DOHH2 (cell line): ENCODE results near the gene CKMT1B.
"Not testable (repeated sequence)": the region's sequence is repeated elsewhere in the genome, so short reads cannot be mapped to it uniquely, and the experiment has no call there.

Experiments used
- H3F3A ChIP-seq: fragments of 200-600 bp; sonication (generic), shearing (Covaris generic); 2 replicates; pipeline ENCODE4 v1.6.0; 2016; ENCODE audit warnings: antibody characterized with exemption, mild to moderate bottlenecking; ENCODE audit not compliant: control insufficient read depth, insufficient read depth
- H3K27ac ChIP-seq: fragments of 200-600 bp; sonication (generic); 2 replicates; pipeline ENCODE4 v1.5.1; 2014; ENCODE audit warnings: low read depth, mild to moderate bottlenecking, low read length, moderate library complexity
- H3K27me3 ChIP-seq: fragments of 200-600 bp; sonication (generic); 2 replicates; pipeline ENCODE4 v1.6.1; 2014; ENCODE audit warnings: mild to moderate bottlenecking, low read length, mixed read lengths; ENCODE audit not compliant: control insufficient read depth
- H3K36me3 ChIP-seq: fragments of 200-600 bp; sonication (generic); 2 replicates; pipeline ENCODE4 v1.6.1; 2014; ENCODE audit warnings: mild to moderate bottlenecking, low read length, moderate library complexity, mixed read lengths; ENCODE audit not compliant: control insufficient read depth
- H3K4me1 ChIP-seq: fragments of 200-600 bp; sonication (generic); 2 replicates; pipeline ENCODE4 v1.6.1; 2014; ENCODE audit warnings: mild to moderate bottlenecking, low read length, mixed read lengths; ENCODE audit not compliant: control insufficient read depth
- H3K4me2 ChIP-seq: fragments of 200-600 bp; sonication (generic); 2 replicates; pipeline ENCODE4 v1.6.0; 2014; ENCODE audit warnings: mild to moderate bottlenecking, low read length, moderate library complexity
- H3K4me3 ChIP-seq: fragments of 200-600 bp; sonication (generic); 2 replicates; pipeline ENCODE4 v1.5.1; 2014; ENCODE audit warnings: mild to moderate bottlenecking, low read length, mixed read lengths
- H3K79me2 ChIP-seq: fragments of 200-600 bp; sonication (generic); 2 replicates; pipeline ENCODE4 v1.6.1; 2014; ENCODE audit warnings: mild to moderate bottlenecking, low read length, mixed read lengths; ENCODE audit not compliant: control insufficient read depth
- H3K9me2 ChIP-seq: fragments of 200-600 bp; sonication (generic); replicated peaks from 2 replicates; pipeline ENCODE4 v1.6.1; 2014; ENCODE audit warnings: mild to moderate bottlenecking, low read length, mixed read lengths; ENCODE audit not compliant: control insufficient read depth
- H3K9me3 ChIP-seq: fragments of 200-600 bp; sonication (generic); 2 replicates; pipeline ENCODE4 v1.6.1; 2014; ENCODE audit warnings: antibody characterized with exemption, low read length, mixed read lengths; ENCODE audit not compliant: control insufficient read depth, insufficient read depth
- H4K20me1 ChIP-seq: fragments of 200-600 bp; sonication (generic); 2 replicates; pipeline ENCODE4 v1.6.0; 2014; ENCODE audit warnings: low read depth, mild to moderate bottlenecking, antibody characterized with exemption, low read length, moderate library complexity; ENCODE audit not compliant: control insufficient read depth, insufficient read depth
- EZH2phosphoT487 ChIP-seq: fragments of 200-600 bp; sonication (generic); IDR thresholded peaks from 2 replicates; pipeline ENCODE4 v1.6.1; 2017; ENCODE audit warnings: borderline replicate concordance, mild to moderate bottlenecking, antibody characterized with exemption, low read length, moderate library complexity, mixed read lengths
- TF ChIP-seq, protein P1 (sequence below): fragments of 200-600 bp; sonication (generic); IDR thresholded peaks from one replicate; pipeline ENCODE4 v1.5.1; 2014; ENCODE audit warnings: antibody characterized with exemption, mild to moderate bottlenecking, low read depth, low read length; ENCODE audit not compliant: poor library complexity, severe bottlenecking

CKMT1B gene

DNA sequence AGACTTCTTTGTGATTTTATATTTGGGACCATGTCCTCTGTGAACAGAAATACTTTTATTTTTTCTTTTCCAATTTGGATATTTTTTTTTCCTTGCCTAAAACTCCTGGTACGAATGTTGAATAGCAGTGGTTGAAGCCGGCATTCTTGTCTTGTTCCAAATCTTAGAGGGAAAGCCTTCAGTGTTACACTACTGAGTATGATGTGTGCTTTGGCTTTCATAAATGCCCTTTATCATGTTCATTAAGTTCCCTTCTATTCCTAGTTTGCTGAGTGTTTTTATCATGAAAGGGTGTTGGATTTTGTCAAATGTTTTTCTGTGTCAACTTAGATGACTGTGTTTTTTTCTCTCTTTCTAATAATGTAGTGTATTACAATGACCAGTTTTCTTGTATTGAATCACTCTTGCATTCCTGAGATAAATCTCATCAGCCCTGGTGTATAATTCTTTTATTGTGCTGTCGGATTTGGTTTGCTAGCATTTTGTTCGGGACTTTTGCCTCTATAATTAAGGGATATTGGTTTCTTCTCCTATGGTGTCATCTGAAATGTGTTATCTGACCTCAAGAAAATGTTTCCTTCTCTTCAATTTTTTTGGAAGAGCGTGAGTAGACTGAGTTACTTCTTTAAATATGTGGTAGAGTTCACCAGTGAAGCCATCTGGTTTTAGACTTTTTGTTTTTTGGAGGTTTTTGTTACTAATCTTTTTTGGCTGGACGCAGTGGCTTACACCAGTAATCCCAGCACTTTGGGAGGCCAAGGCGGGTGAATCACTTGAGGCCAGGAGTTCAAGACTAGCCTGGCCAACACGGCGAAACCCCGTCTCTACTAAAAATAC lies 43.1 kb upstream of the CKMT1B start:
- TF ChIP-seq EZH2phosphoT487: no peak
- TF ChIP-seq, protein P1, sequence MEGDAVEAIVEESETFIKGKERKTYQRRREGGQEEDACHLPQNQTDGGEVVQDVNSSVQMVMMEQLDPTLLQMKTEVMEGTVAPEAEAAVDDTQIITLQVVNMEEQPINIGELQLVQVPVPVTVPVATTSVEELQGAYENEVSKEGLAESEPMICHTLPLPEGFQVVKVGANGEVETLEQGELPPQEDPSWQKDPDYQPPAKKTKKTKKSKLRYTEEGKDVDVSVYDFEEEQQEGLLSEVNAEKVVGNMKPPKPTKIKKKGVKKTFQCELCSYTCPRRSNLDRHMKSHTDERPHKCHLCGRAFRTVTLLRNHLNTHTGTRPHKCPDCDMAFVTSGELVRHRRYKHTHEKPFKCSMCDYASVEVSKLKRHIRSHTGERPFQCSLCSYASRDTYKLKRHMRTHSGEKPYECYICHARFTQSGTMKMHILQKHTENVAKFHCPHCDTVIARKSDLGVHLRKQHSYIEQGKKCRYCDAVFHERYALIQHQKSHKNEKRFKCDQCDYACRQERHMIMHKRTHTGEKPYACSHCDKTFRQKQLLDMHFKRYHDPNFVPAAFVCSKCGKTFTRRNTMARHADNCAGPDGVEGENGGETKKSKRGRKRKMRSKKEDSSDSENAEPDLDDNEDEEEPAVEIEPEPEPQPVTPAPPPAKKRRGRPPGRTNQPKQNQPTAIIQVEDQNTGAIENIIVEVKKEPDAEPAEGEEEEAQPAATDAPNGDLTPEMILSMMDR: no peak

DNA sequence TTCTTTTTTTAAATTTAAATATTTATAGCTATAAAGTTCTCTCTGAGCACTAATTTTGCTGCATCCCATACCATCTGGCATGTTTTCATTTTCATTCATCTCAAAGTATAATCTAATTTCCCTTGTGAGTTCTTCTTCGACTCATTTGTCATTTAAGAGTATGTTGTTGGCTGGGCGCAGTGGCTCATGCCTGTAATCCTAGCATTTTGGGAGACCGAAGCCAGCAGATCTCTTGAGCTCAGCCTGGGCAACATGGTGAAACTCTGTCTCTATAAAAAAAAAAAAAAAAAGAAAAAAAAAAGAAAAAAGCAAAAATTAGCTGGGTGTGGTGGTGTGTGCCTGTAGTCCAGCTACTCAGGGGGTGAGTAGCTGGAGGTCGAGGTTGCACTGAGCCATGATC lies 41.6 kb upstream of the CKMT1B start:
- H3K27me3 ChIP-seq: no peaks in the 10 kb centered on the region
- H4K20me1 ChIP-seq: no peaks in the 10 kb centered on the region
- no peaks in the 10 kb centered on the region for H3K9me2 ChIP-seq
- H3K9me3 ChIP-seq: peaks cover 4% of the 10 kb centered on the region; the same call in 1 of the 2 replicates
- H3K36me3 ChIP-seq: peaks cover 13% of the 10 kb centered on the region
- H3F3A ChIP-seq: no peaks in the 10 kb centered on the region
- H3K27ac ChIP-seq: no peak overlapping the region
- H3K4me1 ChIP-seq: no peaks in the 10 kb centered on the region
- H3K4me3 ChIP-seq: no peak overlapping the region
- TF ChIP-seq, protein P1: no peak
- no peak for TF ChIP-seq EZH2phosphoT487
- H3K4me2 ChIP-seq: no peak overlapping the region
- no peaks in the 10 kb centered on the region for H3K79me2 ChIP-seq

More for the DNA sequence above, 43.1 kb upstream of the CKMT1B start:
- Histone ChIP-seq H3K9me2 (no peaks in the 10 kb centered on the region), H3K4me1 (no peaks in the 10 kb centered on the region), H3K27ac (no peak overlapping the region), H3K9me3 (peaks cover 4% of the 10 kb centered on the region; the same call in 1 of the 2 replicates), H3K4me3 (no peak overlapping the region), H3K36me3 (peaks cover 9% of the 10 kb centered on the region), H3F3A (no peaks in the 10 kb centered on the region), H3K27me3 (no peaks in the 10 kb centered on the region), H3K4me2 (no peak overlapping the region), H4K20me1 (no peaks in the 10 kb centered on the region), H3K79me2 (no peaks in the 10 kb centered on the region)

GRCh38 chr15:43552986-43553385 lies 40.8 kb upstream of the CKMT1B start:
- TF ChIP-seq, protein P1: no peak
- TF ChIP-seq EZH2phosphoT487: no peak
- Histone ChIP-seq H3K27me3 (no peaks in the 10 kb centered on the region), H3K4me2 (no peak overlapping the region), H3K9me3 (no peaks in the 10 kb centered on the region), H4K20me1 (no peaks in the 10 kb centered on the region), H3K79me2 (no peaks in the 10 kb centered on the region), H3K36me3 (peaks cover 8% of the 10 kb centered on the region), H3K4me1 (no peaks in the 10 kb centered on the region), H3F3A (no peaks in the 10 kb centered on the region), H3K4me3 (no peak overlapping the region), H3K27ac (no peak overlapping the region), H3K9me2 (no peaks in the 10 kb centered on the region)

DNA sequence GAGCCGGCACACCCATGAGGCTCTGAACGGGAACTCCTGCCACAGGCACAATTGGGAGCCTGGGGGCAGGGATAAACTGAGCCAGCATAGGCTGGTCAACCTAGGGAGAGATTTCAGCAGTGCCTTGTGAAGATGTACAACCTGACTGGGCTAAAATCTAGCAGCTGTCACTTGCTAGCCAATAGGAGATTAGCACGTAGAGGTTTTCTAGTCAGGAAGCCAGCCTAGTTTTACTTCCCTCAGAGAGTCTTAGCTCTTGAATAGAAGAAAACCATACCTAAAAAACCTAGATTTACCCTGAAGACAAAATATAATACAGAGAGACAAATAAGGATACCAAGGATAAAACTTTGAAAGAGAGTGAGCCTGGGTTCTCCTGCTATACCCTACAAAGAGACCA lies 31.1 kb upstream of the CKMT1B start:
- not testable (repeated sequence) for H3K4me2 ChIP-seq, H3F3A ChIP-seq, H3K27ac ChIP-seq, H3K36me3 ChIP-seq, H4K20me1 ChIP-seq, H3K4me1 ChIP-seq, H3K79me2 ChIP-seq, H3K4me3 ChIP-seq, H3K9me2 ChIP-seq, H3K27me3 ChIP-seq, H3K9me3 ChIP-seq

DNA sequence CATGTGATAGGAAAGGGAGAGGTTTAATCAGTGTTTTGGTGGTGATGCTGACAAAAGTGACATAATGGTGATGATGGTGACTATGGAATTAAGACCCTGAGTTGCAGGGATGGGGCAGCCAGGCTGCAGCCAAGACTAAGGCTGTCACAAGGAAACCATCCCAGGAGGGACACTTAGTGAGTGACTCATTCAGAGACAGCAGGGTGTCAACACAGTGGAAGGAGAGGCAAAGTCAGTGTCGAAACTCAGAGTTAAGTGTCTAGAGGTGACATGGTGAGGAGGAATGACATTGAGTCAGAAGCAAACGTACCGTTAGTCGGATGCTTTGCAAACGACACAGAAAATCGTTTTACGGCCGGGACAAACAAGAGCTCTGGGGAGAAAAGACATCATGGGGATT lies 30.0 kb upstream of the CKMT1B start:
- not testable (repeated sequence) for H3F3A ChIP-seq, H3K27ac ChIP-seq, H3K9me2 ChIP-seq, H3K27me3 ChIP-seq, H3K4me1 ChIP-seq, H3K36me3 ChIP-seq, H3K4me3 ChIP-seq, H4K20me1 ChIP-seq, H3K79me2 ChIP-seq, H3K9me3 ChIP-seq, H3K4me2 ChIP-seq

- not testable (repeated sequence) for H3K27ac ChIP-seq, H3K36me3 ChIP-seq, H3K27me3 ChIP-seq, H3K4me2 ChIP-seq, H3F3A ChIP-seq, H3K9me3 ChIP-seq, H3K4me3 ChIP-seq, H3K4me1 ChIP-seq, H4K20me1 ChIP-seq, H3K79me2 ChIP-seq, H3K9me2 ChIP-seq
These were observed 27.2 kb upstream of the CKMT1B start for GRCh38 chr15:43566615-43567014.
